Type B pancreatic cell (in vitro differentiated cells): Measurements from ENCODE around the gene CCNH. TPM values are rescaled to one million over a fixed set of nuclear protein-coding genes. Genes with fewer than 3 reads are reported as not detected.

Source experiments
- DNase-seq: peaks from one replicate; pipeline ENCODE4 v3.0.0; 2021; ENCODE audit warnings: mixed read lengths; ENCODE audit not compliant: unreplicated experiment; ENCODE audit errors: extremely low spot score
- H3K27ac Mint-ChIP-seq: 2 replicates; pipeline ENCODE4 v1.8.0; 2021; ENCODE audit warnings: mild to moderate bottlenecking, mixed read lengths
- H3K27me3 Mint-ChIP-seq: 2 replicates; pipeline ENCODE4 v1.8.0; 2021; ENCODE audit warnings: mixed read lengths
- H3K36me3 Mint-ChIP-seq: 2 replicates; pipeline ENCODE4 v1.8.0; 2021; ENCODE audit warnings: mixed read lengths
- H3K4me1 Mint-ChIP-seq: one replicate; pipeline ENCODE4 v1.8.0; 2021; ENCODE audit warnings: mixed read lengths; ENCODE audit not compliant: unreplicated experiment
- H3K4me3 Mint-ChIP-seq: 2 replicates; pipeline ENCODE4 v1.8.0; 2021; ENCODE audit warnings: mild to moderate bottlenecking, mixed read lengths
- H3K9me3 Mint-ChIP-seq: 2 replicates; pipeline ENCODE4 v1.8.0; 2021; ENCODE audit warnings: mixed read lengths
- total RNA-seq: library from RNA; stranded (reverse); gene quantifications from 2 replicates; pipeline ENCODE4 v1.2.1, GENCODE V29; 2021; ENCODE audit warnings: low replicate concordance
- TF ChIP-seq, protein P1 (sequence below): fragments of 200-600 bp; sonication (generic); conservative IDR thresholded peaks from 2 replicates; pipeline ENCODE4 v1.5.0; 2021; ENCODE audit warnings: antibody characterized with exemption, mild to moderate bottlenecking

Gene CCNH
- total RNA-seq, 1 donor from 2014 or later: 34.1 TPM

DNA sequence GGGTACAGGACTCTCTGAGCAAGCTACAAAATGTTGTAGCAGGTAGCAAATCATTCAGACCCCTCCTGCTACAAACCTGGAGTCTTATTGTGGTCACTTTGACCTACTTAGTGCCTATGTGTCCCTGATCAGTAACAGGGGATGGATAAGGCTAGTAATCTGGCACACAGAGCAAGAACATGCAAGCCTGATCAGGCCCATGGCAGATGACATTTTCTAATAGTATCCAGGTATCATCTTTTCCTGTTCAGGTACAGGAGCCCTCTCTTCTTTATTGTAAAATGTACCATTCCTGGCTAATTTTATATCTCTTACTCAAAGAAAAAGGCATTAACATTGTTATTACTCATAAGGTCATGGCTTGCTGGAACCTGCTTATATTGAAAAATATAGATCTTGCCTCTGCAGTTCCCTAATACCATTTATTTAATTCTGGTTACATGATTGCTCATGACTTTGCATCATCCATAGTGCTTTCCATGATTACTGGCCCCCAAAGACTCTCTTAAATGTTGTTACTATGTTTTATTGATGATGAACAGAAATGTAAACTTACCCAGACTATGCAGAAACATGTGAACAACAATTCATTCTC, 18.2 kb upstream of the CCNH start:
- Mint-ChIP-seq H3K27me3 (no peaks in the 10 kb centered on the region), H3K9me3 (no peaks in the 10 kb centered on the region), H3K4me3 (no peak overlapping the region), H3K4me1 (no peaks in the 10 kb centered on the region), H3K36me3 (no peaks in the 10 kb centered on the region), H3K27ac (no peak overlapping the region)
- no peak for DNase-seq
- TF ChIP-seq, protein P1, sequence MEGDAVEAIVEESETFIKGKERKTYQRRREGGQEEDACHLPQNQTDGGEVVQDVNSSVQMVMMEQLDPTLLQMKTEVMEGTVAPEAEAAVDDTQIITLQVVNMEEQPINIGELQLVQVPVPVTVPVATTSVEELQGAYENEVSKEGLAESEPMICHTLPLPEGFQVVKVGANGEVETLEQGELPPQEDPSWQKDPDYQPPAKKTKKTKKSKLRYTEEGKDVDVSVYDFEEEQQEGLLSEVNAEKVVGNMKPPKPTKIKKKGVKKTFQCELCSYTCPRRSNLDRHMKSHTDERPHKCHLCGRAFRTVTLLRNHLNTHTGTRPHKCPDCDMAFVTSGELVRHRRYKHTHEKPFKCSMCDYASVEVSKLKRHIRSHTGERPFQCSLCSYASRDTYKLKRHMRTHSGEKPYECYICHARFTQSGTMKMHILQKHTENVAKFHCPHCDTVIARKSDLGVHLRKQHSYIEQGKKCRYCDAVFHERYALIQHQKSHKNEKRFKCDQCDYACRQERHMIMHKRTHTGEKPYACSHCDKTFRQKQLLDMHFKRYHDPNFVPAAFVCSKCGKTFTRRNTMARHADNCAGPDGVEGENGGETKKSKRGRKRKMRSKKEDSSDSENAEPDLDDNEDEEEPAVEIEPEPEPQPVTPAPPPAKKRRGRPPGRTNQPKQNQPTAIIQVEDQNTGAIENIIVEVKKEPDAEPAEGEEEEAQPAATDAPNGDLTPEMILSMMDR: no peak

DNA sequence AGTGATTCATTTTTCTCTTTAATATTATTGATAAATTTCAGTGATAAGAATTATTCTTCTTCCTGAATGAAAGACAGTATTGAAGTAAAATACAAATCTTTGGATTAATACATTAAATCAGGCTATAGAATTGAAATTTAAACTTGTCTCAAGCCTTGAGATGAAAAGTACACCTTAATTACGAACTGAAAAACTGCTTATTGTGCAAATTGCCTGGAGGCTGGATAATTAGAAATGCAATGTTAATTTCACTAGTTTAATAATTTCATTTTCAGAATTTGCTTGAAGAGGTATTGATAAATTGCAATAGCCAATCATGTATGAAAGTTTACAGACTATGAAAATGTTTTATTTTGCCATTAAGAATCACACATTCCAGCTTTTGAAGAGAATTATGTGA, 11.0 kb upstream of the CCNH start:
- no peaks in the 10 kb centered on the region for H3K27me3 Mint-ChIP-seq

DNA sequence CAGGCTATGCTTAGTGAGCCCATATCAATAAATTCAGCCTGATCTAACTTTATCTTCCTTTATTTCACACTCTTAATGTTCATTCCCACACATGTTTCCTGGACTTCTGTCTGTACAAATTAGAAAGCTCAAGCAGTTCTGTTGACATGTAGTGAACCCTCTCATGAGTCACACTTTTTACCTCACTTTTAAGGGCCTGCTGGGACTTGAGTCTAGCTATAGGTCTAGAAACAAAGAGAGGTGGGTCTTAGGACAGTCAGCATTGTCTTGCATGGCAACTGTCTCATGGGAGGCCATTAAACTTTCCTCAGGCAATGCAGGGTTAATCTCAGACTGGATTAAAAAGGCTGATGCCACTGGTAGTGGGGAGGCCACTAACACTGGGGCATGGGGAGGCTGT, 8.6 kb upstream of the CCNH start:
- Mint-ChIP-seq H3K9me3 (no peaks in the 10 kb centered on the region), H3K27me3 (no peaks in the 10 kb centered on the region), H3K27ac (no peak overlapping the region), H3K4me1 (no peaks in the 10 kb centered on the region), H3K4me3 (no peak overlapping the region), H3K36me3 (no peaks in the 10 kb centered on the region)
- TF ChIP-seq, protein P1: no peak
- DNase-seq: no peak

More for the DNA sequence above, 11.0 kb upstream of the CCNH start:
- H3K4me1 Mint-ChIP-seq: no peaks in the 10 kb centered on the region
- no peak overlapping the region for H3K4me3 Mint-ChIP-seq
- TF ChIP-seq, protein P1: no peak
- no peaks in the 10 kb centered on the region for H3K36me3 Mint-ChIP-seq
- no peaks in the 10 kb centered on the region for H3K9me3 Mint-ChIP-seq
- DNase-seq: no peak
- no peak overlapping the region for H3K27ac Mint-ChIP-seq

DNA sequence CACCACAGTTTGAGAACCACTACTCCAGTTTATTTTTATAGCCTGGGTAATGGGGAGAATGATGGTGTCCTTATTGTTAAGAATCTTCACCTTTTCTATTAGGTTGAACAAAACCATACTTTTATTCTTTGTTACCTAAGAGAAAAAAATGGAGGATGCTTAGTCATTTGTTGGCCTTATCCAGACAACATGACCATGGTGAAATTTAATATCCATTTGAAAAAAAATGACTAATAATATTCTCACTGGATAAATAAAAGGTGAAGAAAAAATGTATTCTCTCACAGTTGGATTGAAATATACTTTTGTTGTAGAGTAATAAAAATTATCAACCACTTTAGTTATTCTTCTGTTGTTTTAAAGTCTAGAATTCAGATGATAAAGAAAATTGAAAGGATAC, 5.8 kb upstream of the CCNH start:
- H3K4me3 Mint-ChIP-seq: no peak overlapping the region

DNA sequence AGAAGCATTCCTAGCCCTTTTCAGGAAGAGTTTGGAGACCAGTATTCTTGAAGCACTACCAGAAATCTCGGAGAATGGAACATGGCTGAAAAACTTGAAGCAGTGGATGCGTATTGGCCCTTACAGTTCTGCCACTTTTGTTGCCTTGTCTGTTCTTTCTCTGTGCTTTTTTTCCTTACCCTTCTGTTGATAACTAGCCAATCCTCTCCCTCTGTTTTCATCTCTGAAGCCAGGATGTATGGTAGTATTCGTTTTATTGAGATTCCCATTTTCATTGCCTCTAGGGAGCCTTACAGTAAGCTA, 564 bp upstream of the CCNH start:
- TF ChIP-seq, protein P1: no peak
- peak overlapping the region; percentile 94 for H3K27ac Mint-ChIP-seq
- peaks cover 16% of the 10 kb centered on the region for H3K4me1 Mint-ChIP-seq
- no peaks in the 10 kb centered on the region for H3K9me3 Mint-ChIP-seq
- no peak for DNase-seq
- peaks cover 7% of the 10 kb centered on the region for H3K36me3 Mint-ChIP-seq
- H3K27me3 Mint-ChIP-seq: peaks cover 3% of the 10 kb centered on the region
- H3K4me3 Mint-ChIP-seq: peak overlapping the region; percentile 98

More for the DNA sequence above, 5.8 kb upstream of the CCNH start:
- Mint-ChIP-seq H3K36me3 (no peaks in the 10 kb centered on the region), H3K9me3 (no peaks in the 10 kb centered on the region), H3K27ac (no peak overlapping the region), H3K4me1 (no peaks in the 10 kb centered on the region), H3K27me3 (no peaks in the 10 kb centered on the region)
- TF ChIP-seq, protein P1: no peak
- no peak for DNase-seq
